Esophagus muscularis mucosa (tissue), 4 donors: ENCODE results near the gene IFT27. TPM values are rescaled to one million over a fixed set of nuclear protein-coding genes. Genes with fewer than 3 reads are reported as not detected.

Source experiments
- DNase-seq: peaks from one replicate; pipeline ENCODE4 v3.0.0-alpha.2; 2017; ENCODE audit errors: extremely low spot score
- H3K27ac ChIP-seq, 4 donors: fragments of 200-600 bp; sonication (generic); replicated peaks in 1 of 4; 1 replicate in 3 of 4; 2 replicates in 1 of 4; pipeline ENCODE4 v1.5.1; 2016 to 2019; ENCODE audit warnings: mild to moderate bottlenecking in 1 of 4
- H3K27me3 ChIP-seq, 4 donors: fragments of 200-600 bp; sonication (generic); one replicate each; pipeline versions ENCODE4 v1.5.1 to v1.6.0; 2016 to 2019
- H3K36me3 ChIP-seq, 4 donors: fragments of 200-600 bp; sonication (generic); one replicate each; pipeline ENCODE4 v1.5.1; 2016 to 2019
- H3K4me1 ChIP-seq, 4 donors: fragments of 200-600 bp; sonication (generic); one replicate each; pipeline ENCODE4 v1.5.1; 2016 to 2019
- H3K4me3 ChIP-seq, 4 donors: fragments of 200-600 bp; sonication (generic); 1 replicate in 2 of 4; 2 replicates in 2 of 4; pipeline ENCODE4 v1.5.1; 2016 to 2019; ENCODE audit warnings: mild to moderate bottlenecking in 4 of 4, moderate library complexity in 1 of 4
- H3K9me3 ChIP-seq, 4 donors: fragments of 200-600 bp; sonication (generic); 1 replicate in 3 of 4; 2 replicates in 1 of 4; pipeline ENCODE4 v1.5.1; 2016 to 2019
- EP300 ChIP-seq: sonication (generic); formaldehyde crosslinking; IDR thresholded peaks from one replicate; pipeline ENCODE4 v1.6.1; 2017; ENCODE audit warnings: antibody characterized with exemption
- POLR2A ChIP-seq: fragments of 450-650 bp; IDR thresholded peaks from one replicate; pipeline ENCODE4 v1.6.1; 2017; ENCODE audit warnings: antibody characterized with exemption, moderate library complexity, mild to moderate bottlenecking, low read depth
- POLR2AphosphoS5 ChIP-seq, 2 donors: sonication (generic); formaldehyde crosslinking; IDR thresholded peaks; one replicate each; pipeline ENCODE4 v1.6.1; 2017; ENCODE audit warnings: antibody characterized with exemption in 2 of 2
- WGBS: methylation state at CpG from one replicate; pipeline ENCODE4 v1.1.5; 2018; 5-methylcytosine and 5-hydroxymethylcytosine counted together
- intact Hi-C: fragments of 100-400 bp; cut with DNase I; formaldehyde crosslinking; loops from one replicate; pipeline ENCODE4 v1.15.1; 2023
- total RNA-seq, 4 donors: library from RNA; depleted of rRNA; stranded (reverse); fragments of >200 nt; gene quantifications; one replicate each; pipeline versions ENCODE4 v1.1.0 to v1.2.1, GENCODE V29; 2016
- TF ChIP-seq, protein P1 (sequence below), 3 experiments: fragments of 200-600 bp in 2 of 3; fragments of 450-650 bp in 1 of 3; sonication (generic) in 2 of 3; IDR thresholded peaks; one replicate each; pipeline ENCODE4 v1.5.1; 2017 to 2019; ENCODE audit warnings: antibody characterized with exemption in 3 of 3, mild to moderate bottlenecking in 2 of 3, moderate library complexity in 1 of 3

Gene IFT27
- total RNA-seq, 4 donors from 2014 or later: 15.2 to 24.1 (median 17.0) TPM

DNA sequence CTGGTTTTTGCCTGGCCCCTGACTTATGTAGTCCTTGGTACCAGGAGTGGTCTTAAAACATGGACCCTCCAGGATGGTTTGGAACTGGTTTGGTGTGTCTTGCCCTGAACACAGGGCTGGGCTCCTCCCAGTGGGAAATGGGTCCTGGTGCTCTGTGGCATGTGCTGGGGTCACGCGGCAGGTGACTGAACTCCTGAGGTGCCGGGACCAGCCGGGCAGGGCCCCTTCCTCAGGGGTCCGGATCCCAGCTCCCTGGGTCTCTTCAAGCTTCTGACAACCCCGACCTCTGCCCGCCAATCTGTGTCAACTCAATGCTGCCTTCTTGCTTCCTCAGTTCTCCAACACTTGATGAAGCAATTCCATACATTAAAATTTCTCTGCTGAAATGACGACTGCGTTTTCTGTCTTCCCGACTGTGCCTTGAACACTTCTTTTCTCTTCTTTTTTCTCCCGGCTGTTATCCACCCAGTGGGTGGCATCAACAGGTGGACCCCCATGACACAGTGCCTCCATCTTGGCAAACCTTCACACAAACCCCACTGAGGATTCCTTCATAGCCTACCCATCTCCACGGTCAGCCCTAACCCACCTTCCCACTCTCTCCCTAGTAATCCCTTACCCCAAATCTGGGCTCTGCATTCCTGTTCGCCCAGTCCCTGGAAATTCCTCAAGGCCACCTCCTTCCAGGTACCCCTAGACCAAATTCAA is 4.4 kb downstream of the IFT27 start:
- Histone ChIP-seq H3K27ac (no peak overlapping the region), H3K4me3 (no peak overlapping the region), H3K27me3 (no peaks in the 10 kb centered on the region), H3K4me1 (peaks cover 10 to 30% (median 26%) of the 10 kb centered on the region in 4 donors), H3K9me3 (no peaks in the 10 kb centered on the region), H3K36me3 (peaks cover 6 to 12% (median 9%) of the 10 kb centered on the region in 4 donors)
- WGBS: 90% methylated on average over 10 of the region's 13 CpGs
- intact Hi-C loops: loop anchor here (10.0 kb wide), 1 partner anchor 237 kb away; no protein-coding TSS in a partner anchor
- DNase-seq: no peak
- no peak for TF ChIP-seq POLR2AphosphoS5 (IDR thresholded peaks at IDR 0.05)
- TF ChIP-seq, protein P1, sequence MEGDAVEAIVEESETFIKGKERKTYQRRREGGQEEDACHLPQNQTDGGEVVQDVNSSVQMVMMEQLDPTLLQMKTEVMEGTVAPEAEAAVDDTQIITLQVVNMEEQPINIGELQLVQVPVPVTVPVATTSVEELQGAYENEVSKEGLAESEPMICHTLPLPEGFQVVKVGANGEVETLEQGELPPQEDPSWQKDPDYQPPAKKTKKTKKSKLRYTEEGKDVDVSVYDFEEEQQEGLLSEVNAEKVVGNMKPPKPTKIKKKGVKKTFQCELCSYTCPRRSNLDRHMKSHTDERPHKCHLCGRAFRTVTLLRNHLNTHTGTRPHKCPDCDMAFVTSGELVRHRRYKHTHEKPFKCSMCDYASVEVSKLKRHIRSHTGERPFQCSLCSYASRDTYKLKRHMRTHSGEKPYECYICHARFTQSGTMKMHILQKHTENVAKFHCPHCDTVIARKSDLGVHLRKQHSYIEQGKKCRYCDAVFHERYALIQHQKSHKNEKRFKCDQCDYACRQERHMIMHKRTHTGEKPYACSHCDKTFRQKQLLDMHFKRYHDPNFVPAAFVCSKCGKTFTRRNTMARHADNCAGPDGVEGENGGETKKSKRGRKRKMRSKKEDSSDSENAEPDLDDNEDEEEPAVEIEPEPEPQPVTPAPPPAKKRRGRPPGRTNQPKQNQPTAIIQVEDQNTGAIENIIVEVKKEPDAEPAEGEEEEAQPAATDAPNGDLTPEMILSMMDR (IDR thresholded peaks at IDR 0.05): no peak
- no peak for TF ChIP-seq EP300
- no peak for TF ChIP-seq POLR2A

DNA sequence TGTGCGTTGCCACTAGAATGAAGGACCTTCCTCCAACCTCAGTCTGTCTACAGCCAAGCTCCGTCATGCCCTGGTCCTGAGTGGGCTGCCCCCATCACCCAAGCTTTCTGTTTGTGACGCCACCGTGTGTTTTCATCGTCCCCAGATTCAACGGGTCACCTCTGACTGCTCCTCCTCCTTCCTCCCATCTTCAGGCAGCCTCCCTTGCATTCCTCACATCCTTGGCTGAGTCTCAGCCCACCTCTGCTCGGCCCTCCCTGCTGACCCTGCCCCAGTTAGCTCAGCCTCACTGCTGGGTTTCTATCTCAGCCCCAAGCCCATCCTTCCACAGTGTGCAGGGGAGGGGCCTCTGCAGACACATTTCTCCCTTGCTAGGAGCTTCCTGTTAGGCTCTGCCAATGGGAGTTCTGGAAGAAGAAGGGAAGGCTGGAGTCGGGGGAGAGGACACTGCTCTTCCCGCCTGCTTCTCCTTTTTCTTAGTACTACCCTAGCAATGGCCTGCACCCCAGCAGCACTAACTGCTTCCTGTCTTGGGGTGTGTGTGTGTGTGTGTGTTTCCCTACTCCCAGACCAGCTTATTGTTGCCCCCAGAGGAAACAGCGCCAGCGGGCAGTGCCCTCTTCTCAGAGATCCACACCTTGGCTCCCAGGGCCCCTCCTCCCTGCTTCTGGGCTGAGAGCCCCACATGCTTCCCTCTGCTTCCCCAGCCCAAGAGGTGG is 5.2 kb downstream of the IFT27 start:
- Histone ChIP-seq H3K27ac (no peak overlapping the region), H3K36me3 (peaks cover 6 to 21% (median 15%) of the 10 kb centered on the region in 4 donors), H3K9me3 (no peaks in the 10 kb centered on the region), H3K27me3 (no peaks in the 10 kb centered on the region), H3K4me1 (peaks cover 8 to 28% (median 24%) of the 10 kb centered on the region in 4 donors), H3K4me3 (no peak overlapping the region)
- no peak for TF ChIP-seq POLR2AphosphoS5 (IDR thresholded peaks at IDR 0.05)
- 52% methylated on average over 11 of the region's 11 CpGs for WGBS
- intact Hi-C loops: loop anchor here (10.0 kb wide), 1 partner anchor 236 kb away; no protein-coding TSS in a partner anchor
- DNase-seq: no peak

DNA sequence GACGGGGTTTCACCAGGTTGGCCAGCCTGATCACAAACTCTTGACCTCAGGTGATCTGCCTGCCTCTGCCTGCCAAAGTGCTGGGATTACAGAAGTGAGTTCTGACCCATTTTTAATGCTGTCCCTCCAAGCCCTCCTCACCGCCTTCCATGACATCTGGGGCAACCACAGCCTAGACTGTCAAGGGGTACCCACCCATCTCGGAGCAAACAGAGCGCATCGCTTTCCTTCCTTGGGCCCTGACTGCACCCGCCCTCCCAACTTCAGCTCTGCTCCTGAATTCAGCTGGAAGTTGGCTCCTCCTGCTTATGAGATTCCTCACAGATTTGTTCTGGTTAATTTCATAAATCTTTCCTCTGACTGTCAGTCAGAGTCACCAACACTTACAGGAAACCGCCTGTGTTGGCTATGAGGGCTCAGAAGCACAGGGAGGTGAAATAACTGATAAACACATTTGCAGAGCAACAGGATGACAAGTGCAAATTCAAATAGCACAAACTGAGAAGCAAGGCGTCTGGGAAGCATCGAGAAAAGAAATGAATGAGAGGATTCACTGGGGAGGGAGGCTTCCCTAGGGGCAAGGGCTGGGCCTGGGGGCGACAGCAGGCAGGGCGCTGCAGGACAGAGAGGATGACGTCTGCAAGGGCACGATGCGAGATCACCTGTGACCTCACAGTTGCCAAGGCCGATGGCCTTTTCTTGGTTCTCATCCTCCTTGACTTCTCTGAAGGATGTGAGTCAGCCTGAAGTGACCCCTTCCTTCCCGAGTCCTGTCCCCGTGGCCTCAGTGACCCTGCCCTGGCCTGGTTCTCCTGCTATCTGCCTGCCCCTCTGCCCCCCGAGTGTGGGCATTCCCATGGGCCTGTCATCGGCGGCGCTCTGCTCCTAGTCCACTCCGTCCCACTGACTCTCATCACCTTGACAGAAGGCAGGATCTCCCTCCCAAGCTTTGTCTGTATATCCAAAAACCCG is 6.1 kb downstream of the IFT27 start:
- peaks cover 3 to 21% (median 17%) of the 10 kb centered on the region in 4 donors for H3K4me1 ChIP-seq
- no peak for DNase-seq
- intact Hi-C loops: loop anchor here (10.0 kb wide), 1 partner anchor 235 kb away; no protein-coding TSS in a partner anchor
- TF ChIP-seq POLR2A (no peak), POLR2AphosphoS5 (IDR thresholded peaks at IDR 0.05) (no peak), EP300 (no peak)
- TF ChIP-seq, protein P1 (IDR thresholded peaks at IDR 0.05): no peak
- no peaks in the 10 kb centered on the region for H3K27me3 ChIP-seq
- 67% methylated on average over 23 of the region's 23 CpGs for WGBS
- H3K4me3 ChIP-seq: no peak overlapping the region
- H3K36me3 ChIP-seq: peaks cover 6 to 28% (median 19%) of the 10 kb centered on the region in 4 donors
- H3K27ac ChIP-seq: no peak overlapping the region
- H3K9me3 ChIP-seq: no peaks in the 10 kb centered on the region

DNA sequence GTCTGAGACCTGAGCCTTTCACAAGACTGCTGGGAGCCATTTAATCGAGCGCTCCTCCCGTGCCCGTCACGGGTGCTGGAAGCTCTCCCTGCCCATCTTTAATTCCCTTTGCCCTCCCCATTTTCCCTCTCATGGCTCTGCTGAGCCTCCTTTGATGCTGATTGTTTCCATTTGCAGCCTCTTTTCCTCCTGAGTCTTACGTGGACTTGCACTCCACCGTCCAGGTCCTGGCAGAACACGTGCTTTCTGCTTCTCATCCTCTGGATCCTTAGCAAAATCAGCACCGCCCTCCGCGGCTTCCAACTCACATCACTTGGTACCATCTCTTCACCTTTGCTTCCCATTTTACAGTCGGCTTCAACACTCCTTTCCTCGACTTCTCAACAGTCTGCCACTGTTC is 7.3 kb downstream of the IFT27 start:
- peaks cover 6 to 30% (median 25%) of the 10 kb centered on the region in 4 donors for H3K36me3 ChIP-seq
- TF ChIP-seq, protein P1 (IDR thresholded peaks at IDR 0.05): no peak
- TF ChIP-seq EP300 (no peak), POLR2AphosphoS5 (IDR thresholded peaks at IDR 0.05) (no peak), POLR2A (no peak)
- no peak overlapping the region for H3K4me3 ChIP-seq
- no peak for DNase-seq
- H3K27ac ChIP-seq: no peak overlapping the region
- H3K27me3 ChIP-seq: no peaks in the 10 kb centered on the region
- H3K4me1 ChIP-seq: peaks cover 2 to 19% (median 10%) of the 10 kb centered on the region in 4 donors
- H3K9me3 ChIP-seq: no peaks in the 10 kb centered on the region
- WGBS: 91% methylated on average over 13 of the region's 13 CpGs
- intact Hi-C loops: no loop called here
